Inferior parietal cortex (tissue), 1 donor: ENCODE results near the gene BICRA.

ENCODE experiments used
- DNase-seq: peaks from one replicate; pipeline ENCODE4 v3.0.0-alpha.2; 2016; ENCODE audit errors: extremely low spot score

The BICRA gene

DNA sequence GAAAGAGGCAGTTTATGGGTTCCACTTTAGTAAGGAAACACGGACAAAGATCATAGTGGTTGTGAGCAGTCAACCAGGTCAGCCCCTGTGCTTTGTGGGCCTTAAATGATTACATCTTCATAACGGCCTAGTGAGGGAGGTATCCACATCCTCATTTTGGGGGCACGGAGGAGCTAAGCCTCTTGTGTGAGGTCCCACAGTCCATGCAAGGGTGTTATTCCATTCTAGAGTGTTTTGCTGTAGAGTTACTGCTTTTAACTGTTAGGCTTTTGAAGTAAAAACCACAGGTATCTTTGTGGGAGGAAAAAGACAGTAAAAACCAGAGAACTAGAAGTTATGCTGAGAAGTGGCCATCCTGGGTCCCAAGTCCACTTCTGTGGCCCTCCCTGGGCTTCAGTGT is 140.4 kb downstream of the BICRA start:
- no peak for DNase-seq

DNA sequence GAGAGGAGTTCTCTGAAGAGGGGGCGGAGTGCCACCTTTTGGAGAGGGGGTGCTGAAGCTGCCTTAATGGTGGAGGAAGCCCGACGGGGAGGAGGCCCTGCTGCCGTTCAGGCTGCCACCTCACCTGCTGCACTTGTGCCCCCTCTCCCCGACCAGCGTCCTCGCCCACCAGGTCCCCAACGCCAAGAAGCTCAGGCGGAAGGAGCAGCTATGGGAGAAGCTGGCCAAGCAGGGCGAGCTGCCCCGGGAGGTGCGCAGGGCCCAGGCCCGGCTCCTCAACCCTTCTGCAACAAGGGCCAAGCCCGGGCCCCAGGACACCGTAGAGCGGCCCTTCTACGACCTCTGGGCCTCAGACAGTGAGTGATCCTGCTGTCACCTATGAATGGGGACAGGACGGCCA is 141.8 kb downstream of the BICRA start:
- DNase-seq, result no peak

DNA sequence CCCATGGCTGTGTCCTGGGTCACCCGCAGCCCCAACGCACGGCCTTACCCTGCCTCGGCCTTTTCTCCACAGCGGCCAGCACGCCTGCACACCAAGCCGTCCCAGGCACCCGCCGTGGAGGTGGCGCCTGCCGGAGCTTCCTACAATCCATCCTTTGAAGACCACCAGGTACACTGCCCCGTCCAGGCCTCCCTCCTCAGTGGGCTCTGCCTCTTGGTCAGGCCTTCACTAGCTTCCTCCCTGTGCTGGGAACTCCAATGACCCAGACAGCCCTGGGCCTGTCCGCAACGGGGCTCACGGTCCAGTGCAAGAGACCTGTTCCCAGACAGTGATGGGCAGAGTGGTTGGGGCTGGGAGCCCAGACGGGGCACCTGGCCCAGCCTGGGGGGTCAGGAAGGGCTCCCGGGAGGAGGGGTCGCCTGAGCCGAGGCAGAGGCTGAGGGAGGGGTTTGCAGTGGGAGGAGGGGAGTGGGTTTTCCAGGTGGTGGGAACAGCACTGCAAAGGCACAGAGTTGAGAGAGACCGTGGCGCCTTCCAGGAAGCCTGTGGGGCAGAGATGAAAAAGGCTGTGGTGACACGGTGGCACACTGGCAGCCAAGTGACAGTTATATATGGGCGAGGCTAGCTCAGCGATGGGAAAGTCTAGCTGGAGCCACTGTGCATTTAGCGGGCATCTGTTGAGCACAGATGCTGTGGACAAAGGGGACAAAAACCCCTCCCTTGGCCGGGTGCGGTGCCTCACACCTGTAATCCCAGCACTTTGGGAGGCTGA is 143.7 kb downstream of the BICRA start:
- no peak for DNase-seq
